HEK293 (cell line): ENCODE results near the gene NPAS2.

Experiments
- YY1 ChIP-seq: fragments of 450-650 bp; formaldehyde crosslinking; IDR thresholded peaks from 2 replicates; pipeline ENCODE4 v1.5.1; 2018; ENCODE audit warnings: missing biosample characterization, missing genetic modification characterization
- ZBTB49 ChIP-seq: fragments of 450-650 bp; formaldehyde crosslinking; IDR thresholded peaks from 2 replicates; pipeline ENCODE4 v1.5.1; 2016; ENCODE audit warnings: missing biosample characterization, missing genetic modification characterization, low read depth
- ZNF169 ChIP-seq: fragments of 450-650 bp; formaldehyde crosslinking; IDR thresholded peaks from 2 replicates; pipeline ENCODE4 v1.5.1; 2016; ENCODE audit warnings: missing biosample characterization, missing genetic modification characterization
- ZNF2 ChIP-seq: fragments of 450-650 bp; formaldehyde crosslinking; IDR thresholded peaks from 2 replicates; pipeline ENCODE4 v1.5.1; 2016; ENCODE audit warnings: missing biosample characterization, missing genetic modification characterization
- TF ChIP-seq, protein P1 (sequence below): fragments of 450-650 bp; formaldehyde crosslinking; IDR thresholded peaks from 2 replicates; pipeline ENCODE4 v1.5.1; 2016; ENCODE audit warnings: missing biosample characterization, missing genetic modification characterization

- TF ChIP-seq YY1 (tag by site-specific recombination) (no peak), ZNF2 (tag by site-specific recombination) (no peak), ZNF169 (tag by site-specific recombination) (no peak), ZBTB49 (tag by site-specific recombination) (no peak)
- TF ChIP-seq, protein P1, sequence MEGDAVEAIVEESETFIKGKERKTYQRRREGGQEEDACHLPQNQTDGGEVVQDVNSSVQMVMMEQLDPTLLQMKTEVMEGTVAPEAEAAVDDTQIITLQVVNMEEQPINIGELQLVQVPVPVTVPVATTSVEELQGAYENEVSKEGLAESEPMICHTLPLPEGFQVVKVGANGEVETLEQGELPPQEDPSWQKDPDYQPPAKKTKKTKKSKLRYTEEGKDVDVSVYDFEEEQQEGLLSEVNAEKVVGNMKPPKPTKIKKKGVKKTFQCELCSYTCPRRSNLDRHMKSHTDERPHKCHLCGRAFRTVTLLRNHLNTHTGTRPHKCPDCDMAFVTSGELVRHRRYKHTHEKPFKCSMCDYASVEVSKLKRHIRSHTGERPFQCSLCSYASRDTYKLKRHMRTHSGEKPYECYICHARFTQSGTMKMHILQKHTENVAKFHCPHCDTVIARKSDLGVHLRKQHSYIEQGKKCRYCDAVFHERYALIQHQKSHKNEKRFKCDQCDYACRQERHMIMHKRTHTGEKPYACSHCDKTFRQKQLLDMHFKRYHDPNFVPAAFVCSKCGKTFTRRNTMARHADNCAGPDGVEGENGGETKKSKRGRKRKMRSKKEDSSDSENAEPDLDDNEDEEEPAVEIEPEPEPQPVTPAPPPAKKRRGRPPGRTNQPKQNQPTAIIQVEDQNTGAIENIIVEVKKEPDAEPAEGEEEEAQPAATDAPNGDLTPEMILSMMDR = no peak
Observed at GRCh38 chr2:100981011-100981410, 161.1 kb downstream of the NPAS2 start.
